ENCODE results near the gene NCR3LG1.

The NCR3LG1 gene

DNA sequence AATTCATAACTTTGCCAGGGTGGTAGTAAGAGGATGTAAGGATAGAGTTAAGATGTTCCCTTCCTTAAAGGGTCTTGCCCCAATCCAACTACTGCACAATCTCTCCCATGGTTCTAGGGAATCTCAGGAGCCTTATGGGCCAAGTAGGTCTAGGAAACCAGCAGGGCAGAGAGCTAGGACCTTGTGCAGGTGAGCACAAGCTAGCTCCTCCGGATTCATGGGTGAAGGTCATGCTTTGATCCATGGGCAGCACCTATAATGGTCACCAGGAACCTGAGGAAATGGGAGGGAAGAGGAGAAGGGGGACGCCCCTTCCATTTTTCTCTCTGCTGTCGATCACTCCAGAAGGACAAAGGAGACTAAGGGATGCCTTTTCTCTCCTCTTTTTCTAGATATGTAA, 20.0 kb downstream of the NCR3LG1 start:
- no peak for DNase-seq

DNA sequence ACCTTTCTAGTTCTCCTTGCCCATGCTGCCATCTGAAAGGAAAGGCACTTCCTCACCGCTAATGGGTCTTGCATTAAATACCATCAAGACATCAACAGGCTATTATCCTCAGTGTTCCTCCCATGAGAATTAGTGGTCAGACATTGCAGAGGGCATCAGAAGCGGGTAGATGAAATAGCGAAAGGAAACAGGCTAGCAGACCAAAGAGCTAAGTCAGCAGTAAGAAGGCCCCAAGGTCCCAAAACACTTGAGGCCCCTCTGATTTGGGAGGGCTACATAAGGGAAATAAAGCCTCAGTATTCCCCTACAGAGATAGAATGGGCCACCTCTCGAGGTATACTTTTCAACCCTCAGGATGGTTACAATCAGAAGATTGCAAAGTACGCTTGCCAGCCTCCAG, 23.9 kb downstream of the NCR3LG1 start:
- no peak for DNase-seq

- no peak for DNase-seq
These were observed 24.9 kb downstream of the NCR3LG1 start for GRCh38 chr11:17376493-17376892.

DNA sequence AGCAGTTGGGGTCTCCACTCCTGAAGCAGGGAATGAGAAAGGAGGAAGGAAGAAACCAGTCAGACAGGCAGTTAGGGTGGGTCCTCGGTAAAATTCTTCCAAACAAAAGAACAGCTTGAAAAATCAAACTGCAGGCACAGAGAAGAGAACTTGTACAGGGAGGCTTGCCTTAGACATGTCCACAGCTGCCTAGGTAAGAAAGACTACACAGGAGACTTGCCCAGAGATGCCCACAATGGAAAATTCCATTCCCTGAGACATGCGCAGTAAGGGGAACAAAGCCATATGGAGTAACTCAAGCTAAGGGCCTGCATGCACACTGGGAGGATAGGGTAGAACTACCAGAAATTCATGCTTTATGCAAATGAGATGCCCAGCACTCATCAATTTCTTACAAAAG, 27.1 kb downstream of the NCR3LG1 start:
- DNase-seq = no peak

GRCh38 chr11:17379383-17380180, 28.0 kb downstream of the NCR3LG1 start:
- no peak for DNase-seq

- DNase-seq = no peak
These were observed 29.6 kb downstream of the NCR3LG1 start for GRCh38 chr11:17381156-17381555.

DNA sequence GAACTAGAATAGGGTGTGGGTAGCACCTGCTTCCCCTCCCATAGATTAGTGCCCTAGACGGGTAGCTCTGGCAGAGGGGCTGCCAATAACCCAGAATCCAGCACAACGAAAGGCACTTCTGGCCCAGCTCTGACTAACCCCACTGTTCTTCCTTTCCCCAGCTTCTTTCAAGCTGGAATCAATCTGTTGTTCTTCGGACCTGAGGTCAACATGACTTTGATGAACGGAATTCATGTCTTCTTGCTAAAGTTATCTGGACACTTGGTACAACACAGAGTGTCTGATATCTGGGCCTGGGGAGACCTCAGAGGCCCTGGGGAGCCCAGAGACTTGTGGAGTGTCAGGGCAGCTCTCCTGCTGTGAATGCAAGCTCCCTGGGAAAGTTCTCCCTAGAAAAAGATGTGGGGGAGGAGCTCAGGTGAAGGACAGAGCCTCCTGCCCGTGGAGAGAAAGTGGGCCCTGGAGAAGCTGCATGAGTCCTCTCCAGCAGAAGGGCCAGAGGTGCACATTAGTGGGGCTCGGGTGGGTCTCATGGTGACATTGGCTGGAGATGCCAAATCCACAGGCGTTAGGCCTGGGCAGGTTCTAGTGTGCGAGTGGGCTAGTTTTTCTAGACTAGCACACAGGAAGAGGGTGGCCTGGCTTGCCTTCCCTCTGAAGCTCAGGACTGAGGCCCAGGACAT, 30.6 kb downstream of the NCR3LG1 start:
- no peak for DNase-seq

DNA sequence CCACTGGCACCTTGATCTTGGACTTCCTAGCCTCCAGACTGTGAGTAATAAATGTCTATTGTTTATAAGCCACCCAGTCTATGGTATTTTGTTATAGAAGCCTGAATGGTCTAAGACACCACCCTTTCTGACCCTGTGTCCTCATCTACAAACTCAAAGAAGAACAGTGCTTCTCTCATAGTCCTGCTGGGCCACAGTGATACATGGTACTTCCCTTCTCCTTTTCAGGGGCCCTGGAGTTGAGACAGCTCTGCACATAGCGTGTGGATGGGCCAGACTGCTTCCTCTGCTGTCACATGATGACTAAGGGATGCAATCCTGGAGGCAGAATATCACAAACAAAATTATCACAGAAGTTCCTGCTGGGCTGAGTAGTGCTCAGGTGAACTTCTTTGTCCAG, 31.9 kb downstream of the NCR3LG1 start:
- DNase-seq = no peak

- peak; percentile 90 for DNase-seq
These were observed 32.5 kb downstream of the NCR3LG1 start for GRCh38 chr11:17384002-17384511.

DNA sequence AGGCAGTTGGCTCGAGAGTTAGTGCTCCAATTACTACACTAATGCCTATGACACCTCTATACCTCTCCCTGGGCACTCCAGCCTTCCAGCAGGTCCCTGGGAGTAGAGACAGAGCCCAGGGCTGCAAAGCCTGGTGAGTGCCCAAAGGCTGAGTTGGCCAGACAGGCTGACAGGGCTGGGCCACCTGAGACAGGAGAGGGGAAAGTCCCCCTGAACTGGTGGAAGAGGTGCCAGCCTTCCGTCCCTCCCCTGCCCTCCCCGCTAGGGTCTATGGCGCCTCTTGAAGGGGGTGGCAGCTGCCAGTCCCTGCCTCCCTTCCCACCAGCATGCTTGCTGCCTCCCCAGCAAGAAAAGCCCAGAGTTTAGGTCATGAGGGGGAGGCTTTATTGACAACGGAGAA, 33.9 kb downstream of the NCR3LG1 start:
- no peak for DNase-seq

GRCh38 chr11:17385926-17386325, 34.3 kb downstream of the NCR3LG1 start:
- DNase-seq = no peak

GRCh38 chr11:17386331-17387084, 34.9 kb downstream of the NCR3LG1 start:
- peak; percentile 44 for DNase-seq

DNA sequence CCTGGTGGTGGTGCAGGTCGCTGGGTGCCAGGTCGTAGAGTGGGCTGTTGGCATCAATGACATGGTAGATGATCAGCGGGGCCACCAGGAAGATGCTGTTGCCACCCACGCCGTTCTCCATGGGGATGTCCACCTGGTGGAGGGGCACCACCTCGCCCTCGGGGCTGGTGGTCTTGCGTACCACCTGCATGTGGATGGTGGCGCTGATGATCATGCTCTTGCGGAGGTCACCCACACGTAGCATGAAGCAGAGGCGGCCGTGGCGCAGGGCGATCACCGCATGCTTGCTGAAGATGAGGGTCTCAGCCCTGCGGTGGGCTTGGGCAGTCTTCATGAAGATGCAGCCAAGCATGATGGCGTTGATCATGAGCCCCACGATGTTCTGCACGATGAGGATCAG, 35.7 kb downstream of the NCR3LG1 start:
- DNase-seq = no peak

GRCh38 chr11:17387811-17388210, 36.2 kb downstream of the NCR3LG1 start:
- DNase-seq = no peak

DNA sequence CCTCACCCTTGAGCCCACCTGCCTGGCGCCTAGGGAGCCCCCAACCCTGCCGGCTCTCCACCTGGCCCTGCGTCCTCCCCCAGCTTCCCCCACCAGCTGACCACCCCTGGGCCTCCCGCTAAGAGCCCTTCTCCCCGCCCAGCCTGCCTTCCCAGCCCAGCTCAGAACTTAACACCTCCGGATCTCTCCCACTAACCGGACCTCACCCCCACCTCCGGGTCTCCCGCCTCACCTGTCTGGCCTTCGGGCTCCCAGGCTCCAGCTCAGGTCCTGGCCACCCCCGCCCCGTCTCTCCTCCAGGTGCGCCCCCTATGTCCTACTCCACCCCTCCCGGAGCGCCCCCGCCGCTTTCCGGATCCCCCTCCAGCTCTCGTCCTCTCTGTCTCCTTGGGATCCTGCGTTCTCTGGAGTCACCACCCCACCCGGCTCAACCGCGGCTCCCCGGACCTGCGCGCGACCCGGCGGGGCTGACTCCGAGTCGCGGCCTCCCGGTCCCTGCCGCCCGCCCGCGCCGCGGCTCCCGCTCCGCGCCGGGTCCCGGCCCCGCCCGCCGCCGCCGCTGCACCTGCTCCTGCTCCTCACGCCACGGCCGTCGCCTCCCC, 37.1 kb downstream of the NCR3LG1 start, which contains the start of gene KCNJ11:
TSS of gene KCNJ11 (minus strand) at position 51 of the 602 bp plus-strand sequence. CDS start 568 bp downstream, outside the sequence.
- DNase-seq = no peak

DNA sequence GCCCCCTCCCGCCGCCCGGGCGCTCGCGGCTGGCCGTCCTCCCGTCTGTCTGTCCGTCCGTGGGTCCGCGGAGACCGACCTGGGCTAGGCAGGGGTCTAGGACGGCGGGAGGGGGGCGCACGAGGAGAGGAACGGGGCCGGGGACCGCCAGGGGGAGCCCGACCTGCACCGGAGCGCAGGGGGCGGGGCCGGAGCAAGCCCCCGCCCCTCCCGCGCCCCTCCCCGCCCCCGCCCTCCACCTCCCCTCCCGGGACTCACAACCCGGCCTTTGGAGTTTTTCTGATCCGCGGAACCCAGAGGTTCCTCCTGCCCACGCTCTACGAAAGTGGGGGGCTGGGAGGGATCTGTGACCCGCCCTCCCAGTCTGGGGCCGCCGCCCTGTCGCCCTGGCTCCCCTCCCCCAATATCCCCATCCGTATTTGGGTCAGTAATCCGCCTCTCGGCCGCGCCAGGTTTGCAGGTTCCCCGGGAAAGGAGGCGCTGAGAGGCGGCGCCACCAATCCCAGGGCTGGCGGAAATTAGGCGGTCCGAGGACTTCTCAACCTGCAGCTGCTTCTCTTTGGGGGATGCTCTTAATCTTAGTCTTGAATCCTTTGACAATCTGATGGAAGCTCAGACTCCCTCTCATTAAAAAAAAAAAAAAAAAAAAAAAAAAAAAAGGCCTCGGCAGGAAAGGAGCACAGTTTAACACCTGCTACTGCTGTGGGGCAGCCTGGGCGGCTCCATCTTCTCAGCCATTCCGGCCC, 37.8 kb downstream of the NCR3LG1 start:
- DNase-seq = peak; percentile 89

GRCh38 chr11:17389957-17390649, 38.5 kb downstream of the NCR3LG1 start:
- DNase-seq = no peak

GRCh38 chr11:17391493-17392355, 40.1 kb downstream of the NCR3LG1 start:
- DNase-seq = no peak

DNA sequence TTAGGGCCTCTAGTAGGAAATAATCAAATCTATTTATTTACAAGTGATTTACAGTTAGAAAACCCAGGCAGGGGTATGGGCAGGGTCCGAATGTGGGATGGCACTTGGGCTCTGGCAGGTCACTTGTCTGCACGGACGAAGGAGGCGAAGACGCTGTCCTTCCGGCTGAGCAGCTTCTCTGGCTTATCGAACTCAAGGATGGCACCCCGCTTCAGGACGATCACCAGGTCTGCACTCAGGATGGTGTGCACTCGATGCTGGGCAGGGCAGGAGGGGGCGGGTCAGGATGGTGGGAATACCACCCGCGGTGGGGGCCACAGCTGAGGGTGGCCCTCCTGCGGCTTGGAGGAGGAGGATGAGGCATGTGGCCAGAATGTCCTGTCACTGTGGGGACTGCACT, 41.3 kb downstream of the NCR3LG1 start:
- DNase-seq = no peak

- DNase-seq = no peak
These were observed 41.9 kb downstream of the NCR3LG1 start for GRCh38 chr11:17393472-17393871.

All from CD4-positive, alpha-beta T cell treated with Interleukin-17A for 4 hours (primary cell).